ENCODE results near the gene UCP1. TPM values are rescaled to one million over a fixed set of nuclear protein-coding genes. Genes with fewer than 3 reads are reported as not detected.
A peak's percentile ranks its signal among the peaks of the same experiment; 100 is the strongest.

UCP1 gene
- total RNA-seq, 1 donor from 2014 or later, result not detected

GRCh38 chr4:140609548-140610425 lies 41.0 kb upstream of the UCP1 start:
- H3K4me1 Mint-ChIP-seq (ENCODE audit: unreplicated experiment), result peaks cover 3% of the 10 kb centered on the region
- no peaks in the 10 kb centered on the region for H3K36me3 Mint-ChIP-seq (ENCODE audit: unreplicated experiment)
- H3K27me3 Mint-ChIP-seq (ENCODE audit: unreplicated experiment), result peaks cover 20% of the 10 kb centered on the region
- DNase-seq (ENCODE audit: extremely low spot score, unreplicated experiment), result no peak
- TF ChIP-seq CTCF (IDR thresholded peaks at IDR 0.05), result peak; percentile 66
- H3K9me3 Mint-ChIP-seq (ENCODE audit: unreplicated experiment), result no peaks in the 10 kb centered on the region
- H3K4me3 Mint-ChIP-seq (ENCODE audit: unreplicated experiment), result no peak overlapping the region
- no peak overlapping the region for H3K27ac Mint-ChIP-seq (ENCODE audit: unreplicated experiment)

DNA sequence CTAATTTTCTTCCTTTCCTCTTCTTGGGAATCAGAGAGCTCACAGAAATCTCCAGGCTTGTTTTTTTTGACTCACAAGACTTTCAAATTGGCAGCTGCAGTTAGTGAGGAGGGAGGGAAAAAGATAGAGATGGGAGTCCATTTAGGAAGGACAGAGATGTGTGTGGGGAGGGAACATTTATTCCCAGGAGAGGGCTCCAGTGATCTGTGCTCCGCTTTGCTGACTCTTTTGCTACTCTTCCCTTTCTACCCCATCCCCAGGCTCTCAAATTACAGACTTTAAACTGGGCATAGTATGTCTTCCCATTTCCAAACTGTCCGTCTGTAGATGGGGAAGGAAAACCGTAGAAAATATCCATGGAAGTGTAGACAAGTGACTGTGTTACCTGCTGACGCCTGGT lies 39.1 kb upstream of the UCP1 start:
- Mint-ChIP-seq H3K9me3 (ENCODE audit: unreplicated experiment) (no peaks in the 10 kb centered on the region), H3K27ac (ENCODE audit: unreplicated experiment) (no peak overlapping the region), H3K4me3 (ENCODE audit: unreplicated experiment) (no peak overlapping the region), H3K27me3 (ENCODE audit: unreplicated experiment) (peaks cover 15% of the 10 kb centered on the region), H3K4me1 (ENCODE audit: unreplicated experiment) (peaks cover 3% of the 10 kb centered on the region), H3K36me3 (ENCODE audit: unreplicated experiment) (no peaks in the 10 kb centered on the region)
- DNase-seq (ENCODE audit: extremely low spot score, unreplicated experiment), result no peak
- TF ChIP-seq CTCF (IDR thresholded peaks at IDR 0.05), result no peak

DNA sequence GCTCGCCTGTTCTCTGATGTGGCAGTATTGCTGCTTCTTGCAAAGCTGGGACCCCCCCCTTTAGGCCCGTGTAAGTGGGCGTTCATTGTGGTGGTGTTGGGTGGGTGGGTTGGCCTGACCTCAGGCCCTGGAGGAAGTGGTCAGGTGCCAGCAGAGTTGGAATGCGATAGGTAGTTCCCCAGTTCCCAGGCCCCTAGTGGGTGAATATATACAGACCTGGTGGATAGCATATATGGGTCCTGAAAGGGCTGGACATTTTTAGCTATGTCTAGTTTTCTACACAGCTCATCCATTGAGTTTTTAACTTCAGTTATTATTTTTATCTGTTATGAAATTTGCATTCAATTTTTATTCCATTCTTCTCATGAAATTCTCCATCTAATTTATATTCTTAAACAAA lies 35.8 kb upstream of the UCP1 start:
- no peak for TF ChIP-seq CTCF (IDR thresholded peaks at IDR 0.05)
- peaks cover 23% of the 10 kb centered on the region for H3K27me3 Mint-ChIP-seq (ENCODE audit: unreplicated experiment)
- no peak overlapping the region for H3K27ac Mint-ChIP-seq (ENCODE audit: unreplicated experiment)
- DNase-seq (ENCODE audit: extremely low spot score, unreplicated experiment), result no peak
- no peaks in the 10 kb centered on the region for H3K9me3 Mint-ChIP-seq (ENCODE audit: unreplicated experiment)
- H3K36me3 Mint-ChIP-seq (ENCODE audit: unreplicated experiment), result no peaks in the 10 kb centered on the region
- no peak overlapping the region for H3K4me3 Mint-ChIP-seq (ENCODE audit: unreplicated experiment)
- peaks cover 2% of the 10 kb centered on the region for H3K4me1 Mint-ChIP-seq (ENCODE audit: unreplicated experiment)

- no peak for DNase-seq (ENCODE audit: extremely low spot score, unreplicated experiment)
- no peak for TF ChIP-seq CTCF (IDR thresholded peaks at IDR 0.05)
- Mint-ChIP-seq H3K4me1 (ENCODE audit: unreplicated experiment) (peaks cover 2% of the 10 kb centered on the region), H3K27me3 (ENCODE audit: unreplicated experiment) (peaks cover 35% of the 10 kb centered on the region), H3K27ac (ENCODE audit: unreplicated experiment) (no peak overlapping the region), H3K36me3 (ENCODE audit: unreplicated experiment) (no peaks in the 10 kb centered on the region), H3K4me3 (ENCODE audit: unreplicated experiment) (no peak overlapping the region), H3K9me3 (ENCODE audit: unreplicated experiment) (no peaks in the 10 kb centered on the region)
Measured at GRCh38 chr4:140603286-140603685, 34.5 kb upstream of the UCP1 start.

DNA sequence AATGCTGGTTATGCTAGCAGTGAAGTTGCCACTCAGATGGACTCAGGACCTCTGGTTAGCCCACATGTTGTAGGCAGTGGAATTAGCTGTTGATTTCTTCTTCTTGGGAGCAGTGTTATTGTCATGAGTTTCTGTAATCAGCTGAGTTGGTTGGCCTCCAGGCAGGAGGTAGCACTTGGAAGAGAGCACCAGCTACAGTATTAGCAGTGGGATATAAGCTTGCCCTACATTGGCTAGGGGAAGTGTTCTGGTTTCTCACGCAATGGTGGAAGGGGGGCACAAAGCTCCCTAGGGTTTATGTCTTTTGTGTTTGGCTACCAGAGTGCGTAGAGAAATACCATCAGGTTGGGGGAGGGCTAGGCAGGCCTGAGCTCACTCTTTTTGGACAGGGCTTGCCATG lies 34.0 kb upstream of the UCP1 start:
- no peak overlapping the region for H3K4me3 Mint-ChIP-seq (ENCODE audit: unreplicated experiment)
- H3K4me1 Mint-ChIP-seq (ENCODE audit: unreplicated experiment), result peaks cover under 1% of the 10 kb centered on the region
- no peak overlapping the region for H3K27ac Mint-ChIP-seq (ENCODE audit: unreplicated experiment)
- no peaks in the 10 kb centered on the region for H3K36me3 Mint-ChIP-seq (ENCODE audit: unreplicated experiment)
- no peaks in the 10 kb centered on the region for H3K9me3 Mint-ChIP-seq (ENCODE audit: unreplicated experiment)
- no peak for DNase-seq (ENCODE audit: extremely low spot score, unreplicated experiment)
- peaks cover 37% of the 10 kb centered on the region for H3K27me3 Mint-ChIP-seq (ENCODE audit: unreplicated experiment)
- TF ChIP-seq CTCF (IDR thresholded peaks at IDR 0.05), result no peak

Data from osteocyte (in vitro differentiated cells).